Lung (tissue), 12 donors: ENCODE data around the gene SLC4A3. TPM values are rescaled to one million over a fixed set of nuclear protein-coding genes. Genes with fewer than 3 reads are reported as not detected.

Source experiments
- ATAC-seq: fragments of 200-7000 bp; cut with Tn5 transposase; one replicate; pipeline ENCODE4 v1.9.1; 2020; ENCODE audit warnings: moderate number of reproducible peaks; ENCODE audit not compliant: insufficient read depth, low FRiP score
- DNase-seq, 3 donors: peaks; one replicate each; pipeline ENCODE4 v3.0.0-alpha.2; 2013 to 2017
- H3K27ac ChIP-seq, 2 donors: one replicate each; pipeline ENCODE4 v1.5.1; 2013; ENCODE audit warnings: mild to moderate bottlenecking in 2 of 2, moderate library complexity in 2 of 2, control low read depth in 1 of 2, inconsistent platforms in 1 of 2, low read depth in 1 of 2, low read length in 1 of 2
- H3K27me3 ChIP-seq, 3 donors: one replicate each; pipeline ENCODE4 v1.5.1; 2013; ENCODE audit warnings: low read length in 2 of 3; ENCODE audit not compliant: control insufficient read depth in 3 of 3, insufficient read depth in 3 of 3
- H3K36me3 ChIP-seq, 4 donors: one replicate each; pipeline ENCODE4 v1.5.1; 2013; ENCODE audit warnings: low read length in 4 of 4, mild to moderate bottlenecking in 1 of 4, moderate library complexity in 1 of 4; ENCODE audit not compliant: control insufficient read depth in 4 of 4, insufficient read depth in 4 of 4
- H3K4me1 ChIP-seq, 5 donors: one replicate each; pipeline ENCODE4 v1.5.1; 2013; ENCODE audit warnings: low read length in 5 of 5, mild to moderate bottlenecking in 2 of 5, moderate library complexity in 1 of 5; ENCODE audit not compliant: control insufficient read depth in 5 of 5, insufficient read depth in 5 of 5
- H3K4me3 ChIP-seq: one replicate; pipeline ENCODE4 v1.5.1; 2013; ENCODE audit warnings: mild to moderate bottlenecking, control low read depth, moderate library complexity
- H3K9ac ChIP-seq, 2 donors: one replicate each; pipeline ENCODE4 v1.5.1; 2013; ENCODE audit warnings: low read length in 2 of 2, control low read depth in 1 of 2; ENCODE audit not compliant: insufficient read depth in 1 of 2
- H3K9me3 ChIP-seq, 4 donors: one replicate each; pipeline ENCODE4 v1.5.1; 2013; ENCODE audit warnings: low read length in 3 of 4, mild to moderate bottlenecking in 1 of 4, moderate library complexity in 1 of 4; ENCODE audit not compliant: control insufficient read depth in 4 of 4, insufficient read depth in 3 of 4
- WGBS, 2 donors: extraction: QIAGEN DNeasy Blood & Tissue Kit; methylation state at CpG; one replicate each; pipeline ENCODE4 v1.1.7; 2013; 5-methylcytosine and 5-hydroxymethylcytosine counted together
- polyA plus RNA-seq, 2 donors: library from polyadenylated mRNA; stranded (reverse); fragments of 200-250 nt; gene quantifications; one replicate each; pipeline ENCODE4 v1.2.1, GENCODE V29; 2013
- total RNA-seq, 2 donors: library from RNA; depleted of rRNA in 1 of 2; stranded (reverse); fragments of >200 nt in 1 of 2; gene quantifications; one replicate each; pipeline ENCODE4 v1.2.1, GENCODE V29; 2014 to 2021
- TF ChIP-seq, protein P1 (sequence below): IDR thresholded peaks from 2 replicates; pipeline ENCODE4 v1.5.1; 2012; ENCODE audit warnings: mild to moderate bottlenecking; ENCODE audit errors: control extremely low read depth, extremely low read depth
- donor health status: control.
- donor health status: control.
- donor health status: Bipolar disorder and iron deficiency.
- donor health status: healthy.
- donor health status: DM: yes; HTN: yes; CAD: no.

Gene SLC4A3
- total and polyA plus RNA-seq, 4 donors, result 0.59 to 3.2 (median 1.2) TPM

DNA sequence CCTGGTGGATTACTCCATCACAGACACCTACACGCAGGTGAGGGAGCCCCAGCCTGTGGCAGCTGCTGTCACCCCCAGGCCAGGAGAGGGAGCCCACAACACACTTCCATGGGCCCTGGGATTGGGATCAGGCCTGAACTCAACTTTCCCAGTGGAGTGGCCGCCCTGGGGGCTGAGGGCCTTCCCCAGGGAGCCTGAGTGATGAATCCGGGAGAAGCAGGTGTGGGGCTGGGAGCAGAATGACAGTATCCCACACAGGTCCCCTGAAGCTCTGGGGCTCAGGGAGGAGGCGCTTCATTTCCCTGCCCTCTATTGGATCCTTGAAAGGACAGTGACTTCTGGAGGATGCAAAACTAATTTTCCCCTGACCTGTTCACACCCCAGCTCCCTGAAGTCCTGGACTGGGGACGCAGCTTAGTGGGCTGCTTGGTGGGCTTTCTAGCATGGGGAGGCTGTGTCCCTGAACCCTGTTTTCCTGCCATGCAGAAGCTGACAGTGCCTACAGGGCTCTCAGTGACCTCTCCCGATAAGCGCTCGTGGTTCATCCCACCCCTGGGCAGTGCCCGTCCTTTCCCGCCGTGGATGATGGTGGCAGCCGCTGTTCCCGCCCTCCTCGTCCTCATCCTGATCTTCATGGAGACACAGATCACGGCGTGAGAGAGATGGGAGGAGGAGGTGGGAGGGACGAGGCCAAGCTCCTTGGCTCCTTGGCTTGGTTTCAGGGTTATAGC, 11.0 kb downstream of the SLC4A3 start:
- DNase-seq (no peak), ATAC-seq (no peak)
- Histone ChIP-seq H3K4me3 (no peak overlapping the region), H3K36me3 (peaks cover 0 to 9% (median 3%) of the 10 kb centered on the region in 4 donors), H3K27me3 (peaks cover 0 to 3% (median 0%) of the 10 kb centered on the region in 3 donors), H3K9me3 (peaks cover 0 to 2% (median 0%) of the 10 kb centered on the region in 4 donors), H3K27ac (peak overlapping the region in 1 of 2 donors; percentile 56), H3K9ac (no peak overlapping the region), H3K4me1 (peaks cover 0 to 14% (median 0%) of the 10 kb centered on the region in 5 donors)
- TF ChIP-seq, protein P1, sequence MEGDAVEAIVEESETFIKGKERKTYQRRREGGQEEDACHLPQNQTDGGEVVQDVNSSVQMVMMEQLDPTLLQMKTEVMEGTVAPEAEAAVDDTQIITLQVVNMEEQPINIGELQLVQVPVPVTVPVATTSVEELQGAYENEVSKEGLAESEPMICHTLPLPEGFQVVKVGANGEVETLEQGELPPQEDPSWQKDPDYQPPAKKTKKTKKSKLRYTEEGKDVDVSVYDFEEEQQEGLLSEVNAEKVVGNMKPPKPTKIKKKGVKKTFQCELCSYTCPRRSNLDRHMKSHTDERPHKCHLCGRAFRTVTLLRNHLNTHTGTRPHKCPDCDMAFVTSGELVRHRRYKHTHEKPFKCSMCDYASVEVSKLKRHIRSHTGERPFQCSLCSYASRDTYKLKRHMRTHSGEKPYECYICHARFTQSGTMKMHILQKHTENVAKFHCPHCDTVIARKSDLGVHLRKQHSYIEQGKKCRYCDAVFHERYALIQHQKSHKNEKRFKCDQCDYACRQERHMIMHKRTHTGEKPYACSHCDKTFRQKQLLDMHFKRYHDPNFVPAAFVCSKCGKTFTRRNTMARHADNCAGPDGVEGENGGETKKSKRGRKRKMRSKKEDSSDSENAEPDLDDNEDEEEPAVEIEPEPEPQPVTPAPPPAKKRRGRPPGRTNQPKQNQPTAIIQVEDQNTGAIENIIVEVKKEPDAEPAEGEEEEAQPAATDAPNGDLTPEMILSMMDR, result no peak
- WGBS, 2 donors, result 85 to 90% methylated on average over 17 of the region's 17 CpGs

DNA sequence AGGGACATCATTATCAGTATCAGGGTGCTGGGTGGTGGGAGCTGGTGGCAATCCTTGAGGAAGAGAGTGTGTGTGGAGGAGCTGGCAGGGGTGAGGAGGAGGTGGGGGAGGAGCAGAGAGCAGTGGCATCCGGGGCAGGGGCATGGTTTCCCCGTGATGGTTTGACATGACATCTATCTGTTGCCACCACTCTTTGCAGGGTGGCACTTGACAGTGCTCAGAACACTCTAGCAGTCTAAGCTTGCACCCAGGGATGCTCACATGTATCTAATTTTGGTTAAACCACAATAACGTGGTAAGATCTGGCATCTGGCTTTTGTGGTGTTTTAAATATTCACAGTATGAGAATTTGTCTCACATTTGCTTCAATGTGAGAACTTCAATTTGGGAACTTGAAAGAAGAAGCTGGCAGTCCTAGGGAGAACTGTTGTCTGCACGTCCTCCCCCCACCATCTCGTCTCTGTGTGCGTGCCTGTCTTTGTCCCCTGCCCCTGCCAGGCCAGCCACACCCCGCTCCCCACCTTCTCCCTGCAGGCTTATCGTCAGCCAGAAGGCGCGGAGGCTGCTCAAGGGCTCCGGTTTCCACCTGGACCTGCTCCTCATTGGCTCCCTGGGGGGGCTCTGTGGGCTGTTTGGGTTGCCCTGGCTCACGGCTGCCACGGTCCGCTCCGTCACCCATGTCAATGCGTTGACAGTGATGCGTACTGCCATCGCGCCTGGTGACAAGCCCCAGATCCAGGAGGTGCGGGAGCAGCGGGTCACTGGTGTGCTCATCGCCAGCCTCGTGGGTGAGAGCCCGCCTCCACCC, 11.7 kb downstream of the SLC4A3 start:
- Histone ChIP-seq H3K27ac (peak overlapping the region in 1 of 2 donors; percentile 64), H3K4me3 (no peak overlapping the region), H3K27me3 (peaks cover 0 to 3% (median 0%) of the 10 kb centered on the region in 3 donors), H3K9me3 (peaks cover 0 to 2% (median 0%) of the 10 kb centered on the region in 4 donors), H3K36me3 (peaks cover 0 to 9% (median 3%) of the 10 kb centered on the region in 4 donors), H3K4me1 (peaks cover 0 to 19% (median 0%) of the 10 kb centered on the region in 5 donors), H3K9ac (no peak overlapping the region)
- ATAC-seq (no peak), DNase-seq (no peak)
- TF ChIP-seq, protein P1, result no peak
- 78 to 79% methylated on average over 24 of the region's 24 CpGs for WGBS, 2 donors

DNA sequence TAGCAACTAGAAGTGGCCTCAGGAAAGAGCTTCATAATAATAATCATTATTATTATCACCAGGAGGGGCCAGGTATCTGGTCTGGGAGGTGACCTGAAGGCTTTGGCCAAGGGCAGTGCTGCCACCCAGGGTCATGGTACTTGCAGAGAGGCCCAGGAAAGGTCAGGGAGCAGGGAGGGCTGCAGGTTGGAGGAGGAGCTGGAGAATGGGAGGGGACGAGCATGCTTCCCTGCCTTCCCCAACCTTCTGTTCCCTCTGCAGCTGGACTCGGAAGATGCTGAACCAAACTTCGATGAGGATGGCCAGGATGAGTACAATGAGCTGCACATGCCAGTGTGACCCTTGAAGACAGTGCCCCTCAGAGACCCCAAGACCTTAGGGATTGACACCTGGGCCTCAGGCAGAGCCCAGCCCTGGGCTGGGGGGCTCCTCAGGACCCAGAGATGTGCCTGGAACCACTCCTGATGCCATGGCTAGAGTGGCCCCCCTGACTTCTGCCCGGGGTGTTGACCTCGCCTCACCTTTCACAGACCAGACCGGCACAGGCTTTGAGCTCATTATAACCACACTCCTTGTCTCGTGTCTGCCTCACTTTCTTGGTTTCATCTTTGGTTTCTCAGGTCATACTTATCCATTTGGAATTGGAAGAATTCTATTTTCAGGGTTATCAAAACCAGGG, 14.1 kb downstream of the SLC4A3 start:
- peak overlapping the region in 1 of 2 donors; percentile 67 for H3K27ac ChIP-seq
- DNase-seq, result no peak

More for the DNA sequence above, 14.1 kb downstream of the SLC4A3 start:
- H3K4me1 ChIP-seq, result peaks cover 0 to 39% (median 8%) of the 10 kb centered on the region in 5 donors
- TF ChIP-seq, protein P1, result no peak
- peaks cover 0 to 3% (median 0%) of the 10 kb centered on the region in 3 donors for H3K27me3 ChIP-seq
- no peak overlapping the region for H3K9ac ChIP-seq
- 74 to 90% methylated on average over 7 of the region's 7 CpGs for WGBS, 2 donors
- H3K36me3 ChIP-seq, result peaks cover 0 to 7% (median 3%) of the 10 kb centered on the region in 4 donors
- no peak for ATAC-seq
- H3K9me3 ChIP-seq, result peaks cover 0 to 2% (median 0%) of the 10 kb centered on the region in 4 donors
- no peak overlapping the region for H3K4me3 ChIP-seq
